NB4 (cell line): ENCODE results near the gene CENPX.
"Not testable (repeated sequence)": the region's sequence is repeated elsewhere in the genome, so short reads cannot be mapped to it uniquely, and the experiment has no call there.

Source experiments
- DNase-seq: peaks from one replicate; pipeline ENCODE4 v3.0.0; 2010; ENCODE audit warnings: low read depth
- H3K4me3 ChIP-seq: one replicate; pipeline ENCODE4 v1.5.1; 2011; ENCODE audit warnings: mild to moderate bottlenecking, low read depth, low read length, moderate library complexity
- MAX ChIP-seq: IDR thresholded peaks from 2 replicates; pipeline ENCODE4 v1.6.1; 2011; ENCODE audit warnings: low read depth, low read length
- MYC ChIP-seq: IDR thresholded peaks from 2 replicates; pipeline ENCODE4 v1.6.1; 2011; ENCODE audit warnings: low read depth, low read length
- POLR2A ChIP-seq: IDR thresholded peaks from 2 replicates; pipeline ENCODE4 v1.6.1; 2011; ENCODE audit warnings: mild to moderate bottlenecking; ENCODE audit not compliant: insufficient read length; ENCODE audit errors: extremely low read depth
- TF ChIP-seq, protein P1 (sequence below): IDR thresholded peaks from one replicate; pipeline ENCODE4 v1.5.1; 2012; ENCODE audit warnings: low read depth, low read length

CENPX gene

DNA sequence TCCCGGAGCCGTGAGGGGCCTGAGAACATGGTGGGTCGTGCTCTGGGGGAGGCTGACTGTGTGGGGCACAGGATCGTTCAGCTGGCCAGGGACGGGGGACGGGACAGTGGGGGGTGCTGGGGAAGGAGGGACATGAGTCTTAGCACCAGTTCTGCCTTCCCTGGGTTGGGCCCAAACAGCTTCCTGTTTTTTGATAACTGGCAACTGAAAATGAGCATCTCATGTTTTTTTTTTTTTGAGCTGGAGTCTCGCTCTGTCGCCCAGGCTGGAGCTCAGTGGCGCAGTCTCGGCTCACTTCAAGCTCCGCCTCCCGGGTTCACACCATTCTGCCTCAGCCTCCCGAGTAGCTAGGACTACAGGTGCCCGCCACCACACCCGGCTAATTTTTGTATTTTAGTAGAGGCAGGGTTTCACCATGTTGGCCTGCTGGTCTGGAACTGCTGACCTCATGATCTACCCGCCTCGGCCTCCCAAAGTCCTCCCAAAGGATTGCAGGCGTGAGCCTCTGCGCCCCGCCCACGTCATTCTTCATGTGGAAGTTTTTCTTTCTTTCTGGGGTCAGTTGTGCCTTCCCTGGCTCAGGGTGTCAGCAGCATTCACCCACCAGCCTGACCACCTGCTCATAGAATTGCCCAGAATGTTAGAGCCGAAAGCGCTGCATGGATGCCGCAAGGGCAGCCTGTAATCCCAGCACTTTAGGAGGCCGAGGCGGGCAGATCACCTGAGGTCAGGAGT lies 38.9 kb downstream of the CENPX start:
- TF ChIP-seq, protein P1, sequence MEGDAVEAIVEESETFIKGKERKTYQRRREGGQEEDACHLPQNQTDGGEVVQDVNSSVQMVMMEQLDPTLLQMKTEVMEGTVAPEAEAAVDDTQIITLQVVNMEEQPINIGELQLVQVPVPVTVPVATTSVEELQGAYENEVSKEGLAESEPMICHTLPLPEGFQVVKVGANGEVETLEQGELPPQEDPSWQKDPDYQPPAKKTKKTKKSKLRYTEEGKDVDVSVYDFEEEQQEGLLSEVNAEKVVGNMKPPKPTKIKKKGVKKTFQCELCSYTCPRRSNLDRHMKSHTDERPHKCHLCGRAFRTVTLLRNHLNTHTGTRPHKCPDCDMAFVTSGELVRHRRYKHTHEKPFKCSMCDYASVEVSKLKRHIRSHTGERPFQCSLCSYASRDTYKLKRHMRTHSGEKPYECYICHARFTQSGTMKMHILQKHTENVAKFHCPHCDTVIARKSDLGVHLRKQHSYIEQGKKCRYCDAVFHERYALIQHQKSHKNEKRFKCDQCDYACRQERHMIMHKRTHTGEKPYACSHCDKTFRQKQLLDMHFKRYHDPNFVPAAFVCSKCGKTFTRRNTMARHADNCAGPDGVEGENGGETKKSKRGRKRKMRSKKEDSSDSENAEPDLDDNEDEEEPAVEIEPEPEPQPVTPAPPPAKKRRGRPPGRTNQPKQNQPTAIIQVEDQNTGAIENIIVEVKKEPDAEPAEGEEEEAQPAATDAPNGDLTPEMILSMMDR: no peak
- TF ChIP-seq MAX: no peak
- DNase-seq: no peak
- no peak overlapping the region for H3K4me3 ChIP-seq

GRCh38 chr17:81983011-81983638 lies 39.6 kb downstream of the CENPX start:
- no peak overlapping the region for H3K4me3 ChIP-seq
- no peak for DNase-seq
- TF ChIP-seq MYC (no peak), MAX (no peak), POLR2A (no peak)
- TF ChIP-seq, protein P1: no peak

DNA sequence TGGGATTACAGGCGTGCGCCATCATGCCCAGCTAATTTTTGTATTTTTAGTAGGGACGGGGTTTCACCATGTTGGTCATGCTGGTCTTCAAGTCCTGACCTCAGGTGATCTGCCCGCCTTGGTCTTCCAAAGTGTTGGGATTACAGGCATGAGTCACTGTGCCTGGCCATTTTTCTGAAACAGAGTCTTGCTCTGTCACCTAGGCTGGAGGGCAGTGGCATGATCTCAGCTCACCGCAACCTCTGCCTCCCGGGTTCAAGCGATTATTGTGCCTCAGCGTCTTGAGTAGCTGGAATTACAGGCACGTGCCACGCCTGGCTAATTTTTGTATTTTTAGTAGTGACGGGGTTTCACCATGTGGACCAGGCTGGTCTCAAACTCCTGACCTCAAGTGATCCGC lies 41.2 kb downstream of the CENPX start:
- not testable (repeated sequence) for DNase-seq

GRCh38 chr17:81980707-81981343 lies 41.9 kb downstream of the CENPX start:
- no peak for TF ChIP-seq MAX
- TF ChIP-seq MYC: no peak
- TF ChIP-seq, protein P1: no peak
- TF ChIP-seq POLR2A: no peak
- H3K4me3 ChIP-seq: no peak overlapping the region
- no peak for DNase-seq

More for the DNA sequence above, 41.2 kb downstream of the CENPX start:
- H3K4me3 ChIP-seq: not testable (repeated sequence)

DNA sequence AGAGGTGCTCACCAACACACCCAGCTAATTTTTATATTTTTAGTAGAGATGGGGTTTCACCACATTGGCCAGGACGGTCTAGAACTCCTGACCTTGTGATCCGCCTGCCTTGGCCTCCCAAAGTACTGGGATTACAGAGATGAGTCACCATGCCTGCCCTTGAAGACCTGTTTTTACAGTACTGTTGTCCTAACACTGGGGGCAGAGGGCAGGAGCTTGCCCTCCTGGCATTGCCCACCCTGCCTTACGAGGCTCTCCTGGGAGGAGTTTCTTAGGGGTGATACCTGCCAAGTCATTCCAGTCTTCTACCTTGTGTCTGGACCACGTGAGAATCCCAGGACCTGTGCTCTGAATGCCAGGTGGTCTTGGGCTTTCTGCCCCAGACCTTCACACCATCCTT lies 42.6 kb downstream of the CENPX start:
- no peak for TF ChIP-seq MAX
- TF ChIP-seq POLR2A: no peak
- TF ChIP-seq, protein P1: no peak
- no peak for TF ChIP-seq MYC
- no peak for DNase-seq
- H3K4me3 ChIP-seq: no peak overlapping the region

- TF ChIP-seq POLR2A (no peak), MYC (no peak), MAX (no peak)
- TF ChIP-seq, protein P1: no peak
- H3K4me3 ChIP-seq: no peak overlapping the region
- no peak for DNase-seq
Observed at GRCh38 chr17:81978524-81979298, 44.0 kb downstream of the CENPX start.
